Hepatocyte (in vitro differentiated cells): ENCODE data around the gene NAT8. TPM values are rescaled to one million over a fixed set of nuclear protein-coding genes. Genes with fewer than 3 reads are reported as not detected.

Experiments
- DNase-seq: peaks from one replicate; pipeline ENCODE4 v3.0.0-alpha.2; 2016; ENCODE audit warnings: low spot score
- H2AFZ ChIP-seq: fragments of 200-600 bp; sonication (generic); 2 replicates; pipeline ENCODE4 v1.6.0; 2016; ENCODE audit warnings: antibody characterized with exemption, mild to moderate bottlenecking
- H3K27ac ChIP-seq: fragments of 200-600 bp; sonication (generic); 2 replicates; pipeline ENCODE4 v1.5.1; 2016; ENCODE audit warnings: mild to moderate bottlenecking
- H3K27me3 ChIP-seq: fragments of 200-600 bp; sonication (generic); 2 replicates; pipeline ENCODE4 v1.6.1; 2016
- H3K36me3 ChIP-seq: fragments of 200-600 bp; sonication (generic); replicated peaks from 2 replicates; pipeline ENCODE4 v1.5.1; 2016; ENCODE audit warnings: low read depth; ENCODE audit not compliant: insufficient read depth
- H3K4me1 ChIP-seq: fragments of 200-600 bp; sonication (generic); 2 replicates; pipeline ENCODE4 v1.5.1; 2016; ENCODE audit warnings: mild to moderate bottlenecking, moderate library complexity; ENCODE audit not compliant: insufficient read depth
- H3K4me2 ChIP-seq: fragments of 200-600 bp; sonication (generic); 2 replicates; pipeline ENCODE4 v1.6.0; 2016
- H3K4me3 ChIP-seq: fragments of 200-600 bp; sonication (generic); 2 replicates; pipeline ENCODE4 v1.5.1; 2016; ENCODE audit warnings: mild to moderate bottlenecking
- H3K79me2 ChIP-seq: fragments of 200-600 bp; sonication (generic); 2 replicates; pipeline ENCODE4 v1.6.0; 2017; ENCODE audit warnings: mild to moderate bottlenecking
- H3K9me2 ChIP-seq: fragments of 200-600 bp; sonication (generic); replicated peaks from 2 replicates; pipeline ENCODE4 v1.6.0; 2017; ENCODE audit warnings: mild to moderate bottlenecking; ENCODE audit not compliant: insufficient read depth
- H3K9me3 ChIP-seq: fragments of 200-600 bp; sonication (generic); 2 replicates; pipeline ENCODE4 v1.5.1; 2016; ENCODE audit warnings: low read depth, mild to moderate bottlenecking
- H4K20me1 ChIP-seq: fragments of 200-600 bp; sonication (generic); 2 replicates; pipeline ENCODE4 v1.6.0; 2016; ENCODE audit warnings: mild to moderate bottlenecking; ENCODE audit not compliant: insufficient read depth, poor library complexity, severe bottlenecking
- EZH2 ChIP-seq: fragments of 200-600 bp; sonication (generic); IDR thresholded peaks from 2 replicates; pipeline ENCODE4 v1.6.1; 2016; ENCODE audit warnings: antibody characterized with exemption, mild to moderate bottlenecking, borderline replicate concordance
- EZH2phosphoT487 ChIP-seq: fragments of 200-600 bp; sonication (generic); IDR thresholded peaks from one replicate; pipeline ENCODE4 v1.6.1; 2018; ENCODE audit warnings: antibody characterized with exemption, mild to moderate bottlenecking, low read depth, moderate library complexity; ENCODE audit not compliant: unreplicated experiment, severe bottlenecking
- WGBS: methylation state at CpG from one replicate; pipeline ENCODE4 v1.1.6; 2016; ENCODE audit warnings: low lambda C conversion rate; ENCODE audit errors: missing lambda C conversion rate; 5-methylcytosine and 5-hydroxymethylcytosine counted together
- polyA plus RNA-seq: library from polyadenylated mRNA; unstranded; fragments of >200 nt; fragmentation: Nextera tagmentation; extraction: Ambion mirVana; gene quantifications from 2 replicates; pipeline ENCODE4 v1.2.1, GENCODE V29; 2016
- total RNA-seq: library from RNA; depleted of rRNA; stranded (reverse); fragments of >200 nt; gene quantifications from 2 replicates; pipeline ENCODE4 v1.2.3, GENCODE V29; 2014
- TF ChIP-seq, protein P1 (sequence below): fragments of 200-600 bp; sonication (generic); IDR thresholded peaks from 2 replicates; pipeline ENCODE4 v1.5.1; 2016; ENCODE audit warnings: antibody characterized with exemption, mild to moderate bottlenecking; ENCODE audit not compliant: poor library complexity

Gene NAT8
- total and polyA plus RNA-seq, 2 experiments from 2014 or later, result 3.3 to 3.8 TPM

DNA sequence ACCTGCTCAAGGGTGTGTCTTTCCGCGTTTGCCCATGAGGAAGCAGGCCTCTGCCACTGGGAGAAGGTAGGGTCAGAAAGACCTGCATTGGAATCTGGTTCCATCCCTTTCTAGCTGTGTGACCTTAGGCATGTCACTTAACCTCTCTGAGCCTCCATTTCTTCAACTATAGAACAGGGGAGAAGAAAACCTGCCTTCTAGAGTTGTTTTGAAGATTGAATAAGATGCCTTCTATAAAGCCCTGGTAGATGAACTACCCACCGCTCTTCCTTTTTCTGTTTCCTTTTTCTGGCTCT, 507 bp downstream of the NAT8 start:
- Histone ChIP-seq H3K27ac (no peak overlapping the region), H3K4me1 (peaks cover 5% of the 10 kb centered on the region), H3K9me2 (no peaks in the 10 kb centered on the region), H3K27me3 (no peaks in the 10 kb centered on the region), H3K9me3 (no peaks in the 10 kb centered on the region), H3K4me3 (no peak overlapping the region), H3K36me3 (no peaks in the 10 kb centered on the region), H4K20me1 (no peaks in the 10 kb centered on the region), H3K79me2 (no peaks in the 10 kb centered on the region), H3K4me2 (no peak overlapping the region), H2AFZ (no peak overlapping the region)
- 96% methylated on average over 3 of the region's 3 CpGs for WGBS
- TF ChIP-seq, protein P1, sequence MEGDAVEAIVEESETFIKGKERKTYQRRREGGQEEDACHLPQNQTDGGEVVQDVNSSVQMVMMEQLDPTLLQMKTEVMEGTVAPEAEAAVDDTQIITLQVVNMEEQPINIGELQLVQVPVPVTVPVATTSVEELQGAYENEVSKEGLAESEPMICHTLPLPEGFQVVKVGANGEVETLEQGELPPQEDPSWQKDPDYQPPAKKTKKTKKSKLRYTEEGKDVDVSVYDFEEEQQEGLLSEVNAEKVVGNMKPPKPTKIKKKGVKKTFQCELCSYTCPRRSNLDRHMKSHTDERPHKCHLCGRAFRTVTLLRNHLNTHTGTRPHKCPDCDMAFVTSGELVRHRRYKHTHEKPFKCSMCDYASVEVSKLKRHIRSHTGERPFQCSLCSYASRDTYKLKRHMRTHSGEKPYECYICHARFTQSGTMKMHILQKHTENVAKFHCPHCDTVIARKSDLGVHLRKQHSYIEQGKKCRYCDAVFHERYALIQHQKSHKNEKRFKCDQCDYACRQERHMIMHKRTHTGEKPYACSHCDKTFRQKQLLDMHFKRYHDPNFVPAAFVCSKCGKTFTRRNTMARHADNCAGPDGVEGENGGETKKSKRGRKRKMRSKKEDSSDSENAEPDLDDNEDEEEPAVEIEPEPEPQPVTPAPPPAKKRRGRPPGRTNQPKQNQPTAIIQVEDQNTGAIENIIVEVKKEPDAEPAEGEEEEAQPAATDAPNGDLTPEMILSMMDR, result no peak
- TF ChIP-seq EZH2phosphoT487, result no peak
- TF ChIP-seq EZH2, result no peak
- no peak for DNase-seq

DNA sequence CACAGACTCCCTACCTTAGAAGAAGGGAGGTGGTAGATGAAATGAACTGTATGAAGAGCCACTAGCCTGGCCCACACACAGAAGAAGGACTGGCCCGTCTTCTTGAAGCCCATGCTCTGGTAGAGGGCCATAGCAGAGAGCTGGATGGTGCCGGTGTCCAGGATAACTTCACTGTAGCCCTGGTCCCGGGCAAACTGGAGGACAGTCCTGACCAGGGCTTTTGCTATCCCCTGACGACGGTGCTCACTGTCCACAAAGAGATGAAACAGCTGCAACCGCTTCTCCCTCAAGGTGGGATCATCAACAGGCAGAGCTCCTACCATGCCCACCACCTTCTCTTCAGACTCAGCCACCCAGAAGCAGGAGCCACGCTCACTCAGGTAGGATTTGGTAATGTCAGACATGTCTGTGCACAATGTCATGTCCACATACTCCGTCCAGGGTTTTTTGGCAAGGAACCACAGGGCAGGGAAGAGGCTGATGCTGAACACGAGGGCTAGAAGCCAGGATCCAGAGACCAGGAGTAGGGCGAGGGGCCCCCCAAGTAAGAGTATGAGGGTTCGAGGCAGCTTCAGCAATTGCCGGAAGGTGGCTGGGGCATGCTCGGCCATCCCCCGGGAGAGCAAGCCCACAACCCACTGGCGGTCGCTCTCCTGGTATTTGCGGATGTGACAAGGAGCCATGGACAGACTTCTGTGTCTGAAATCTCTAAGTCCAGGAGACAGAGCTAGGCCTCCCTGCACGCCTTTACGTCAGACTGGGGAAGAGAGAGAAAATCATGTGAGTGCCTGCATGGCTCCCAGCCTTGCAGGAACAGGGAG, 1.1 kb downstream of the NAT8 start:
- Histone ChIP-seq H3K27me3 (no peaks in the 10 kb centered on the region), H2AFZ (no peak overlapping the region), H3K4me2 (no peak overlapping the region), H3K36me3 (no peaks in the 10 kb centered on the region), H3K79me2 (no peaks in the 10 kb centered on the region), H3K9me3 (no peaks in the 10 kb centered on the region), H3K9me2 (no peaks in the 10 kb centered on the region), H3K4me3 (no peak overlapping the region), H3K4me1 (peaks cover 5% of the 10 kb centered on the region), H4K20me1 (no peaks in the 10 kb centered on the region), H3K27ac (no peak overlapping the region)
- TF ChIP-seq EZH2 (no peak), EZH2phosphoT487 (no peak)
- TF ChIP-seq, protein P1, result no peak
- WGBS, result 95% methylated on average over 19 of the region's 19 CpGs
- no peak for DNase-seq

DNA sequence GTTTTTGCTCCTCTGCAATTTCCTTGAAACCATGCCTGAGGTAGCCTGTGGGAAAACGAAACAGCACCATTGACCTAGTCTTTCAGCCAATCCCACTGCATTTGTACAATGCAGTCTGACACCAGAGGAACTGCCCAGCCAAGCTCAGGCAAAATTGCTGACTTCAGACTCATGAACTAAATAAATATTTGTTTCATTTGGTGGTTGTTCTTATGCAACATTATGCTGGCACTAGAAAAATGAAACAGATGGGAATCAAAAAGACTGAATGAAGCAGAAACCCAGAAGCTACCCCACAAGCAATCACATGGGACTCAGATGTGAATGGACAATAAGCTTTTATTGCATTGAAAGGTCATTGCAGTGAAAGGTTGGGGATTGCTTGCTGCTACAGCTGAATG, 1.7 kb downstream of the NAT8 start:
- no peak overlapping the region for H3K4me3 ChIP-seq
- no peaks in the 10 kb centered on the region for H3K9me2 ChIP-seq
- no peak overlapping the region for H2AFZ ChIP-seq
- TF ChIP-seq EZH2 (no peak), EZH2phosphoT487 (no peak)
- TF ChIP-seq, protein P1, result no peak
- H3K4me2 ChIP-seq, result peak overlapping the region; percentile 12
- no peaks in the 10 kb centered on the region for H3K27me3 ChIP-seq
- H3K27ac ChIP-seq, result no peak overlapping the region
- no peaks in the 10 kb centered on the region for H4K20me1 ChIP-seq
- WGBS, result 64% methylated on average over 1 of the region's 1 CpG
- peaks cover 5% of the 10 kb centered on the region for H3K4me1 ChIP-seq
- H3K9me3 ChIP-seq, result no peaks in the 10 kb centered on the region
- H3K79me2 ChIP-seq, result no peaks in the 10 kb centered on the region
- no peaks in the 10 kb centered on the region for H3K36me3 ChIP-seq
- DNase-seq, result no peak
